HCT116 (cell line): ENCODE measurements around the gene NEK8.

Source experiments
- ELF1 ChIP-seq: IDR thresholded peaks from 2 replicates; pipeline ENCODE4 v1.6.1; 2012; ENCODE audit warnings: low read depth, borderline replicate concordance
- EZH2 ChIP-seq: fragments of 200-600 bp; sonication (generic); IDR thresholded peaks from 2 replicates; pipeline ENCODE4 v1.6.1; 2017; ENCODE audit warnings: antibody characterized with exemption, mixed run types
- JUND ChIP-seq: IDR thresholded peaks from 2 replicates; pipeline ENCODE4 v1.6.1; 2012
- POLR2A ChIP-seq: IDR thresholded peaks from 2 replicates; pipeline ENCODE4 v1.7.0; 2011; ENCODE audit warnings: borderline replicate concordance; ENCODE audit not compliant: insufficient read depth, insufficient read length; ENCODE audit errors: extremely low read depth
- RAD21 ChIP-seq: IDR thresholded peaks from 2 replicates; pipeline ENCODE4 v1.6.1; 2012; ENCODE audit warnings: low read depth, mild to moderate bottlenecking
- SP1 ChIP-seq: IDR thresholded peaks from 2 replicates; pipeline ENCODE4 v1.6.1; 2012; ENCODE audit warnings: low read depth
- TCF7L2 ChIP-seq: IDR thresholded peaks from 2 replicates; pipeline ENCODE4 v1.7.0; 2011; ENCODE audit warnings: borderline replicate concordance, inconsistent platforms; ENCODE audit not compliant: insufficient read depth, insufficient read length; ENCODE audit errors: extremely low read depth
- YY1 ChIP-seq: IDR thresholded peaks from 2 replicates; pipeline ENCODE4 v1.6.1; 2011; ENCODE audit warnings: low read length, low read depth, moderate library complexity, mild to moderate bottlenecking; ENCODE audit not compliant: insufficient replicate concordance; ENCODE audit errors: extremely low read depth
- ZFX ChIP-seq: fragments of 450-650 bp; IDR thresholded peaks from 2 replicates; pipeline ENCODE4 v1.6.1; 2017
- TF ChIP-seq, protein P1 (sequence below), 3 experiments: fragments of 200-600 bp in 1 of 3; sonication (generic) in 1 of 3; IDR thresholded peaks in 2 of 3; conservative IDR thresholded peaks in 1 of 3; 2 replicates each; pipeline ENCODE4 v1.5.1; 2012 to 2017; ENCODE audit warnings: low read depth in 2 of 3, low read length in 2 of 3, antibody characterized with exemption in 1 of 3, borderline replicate concordance in 1 of 3, control low read depth in 1 of 3, mild to moderate bottlenecking in 1 of 3, mixed read lengths in 1 of 3, mixed run types in 1 of 3, moderate library complexity in 1 of 3; ENCODE audit not compliant: insufficient read depth in 1 of 3
- TF ChIP-seq, protein P2 (sequence below): IDR thresholded peaks from 2 replicates; pipeline ENCODE4 v1.6.1; 2011; ENCODE audit warnings: mild to moderate bottlenecking, low read length, moderate library complexity; ENCODE audit not compliant: insufficient replicate concordance; ENCODE audit errors: extremely low read depth
- TF ChIP-seq, protein P3 (sequence below): IDR thresholded peaks from 2 replicates; pipeline ENCODE4 v1.6.1; 2012

DNA sequence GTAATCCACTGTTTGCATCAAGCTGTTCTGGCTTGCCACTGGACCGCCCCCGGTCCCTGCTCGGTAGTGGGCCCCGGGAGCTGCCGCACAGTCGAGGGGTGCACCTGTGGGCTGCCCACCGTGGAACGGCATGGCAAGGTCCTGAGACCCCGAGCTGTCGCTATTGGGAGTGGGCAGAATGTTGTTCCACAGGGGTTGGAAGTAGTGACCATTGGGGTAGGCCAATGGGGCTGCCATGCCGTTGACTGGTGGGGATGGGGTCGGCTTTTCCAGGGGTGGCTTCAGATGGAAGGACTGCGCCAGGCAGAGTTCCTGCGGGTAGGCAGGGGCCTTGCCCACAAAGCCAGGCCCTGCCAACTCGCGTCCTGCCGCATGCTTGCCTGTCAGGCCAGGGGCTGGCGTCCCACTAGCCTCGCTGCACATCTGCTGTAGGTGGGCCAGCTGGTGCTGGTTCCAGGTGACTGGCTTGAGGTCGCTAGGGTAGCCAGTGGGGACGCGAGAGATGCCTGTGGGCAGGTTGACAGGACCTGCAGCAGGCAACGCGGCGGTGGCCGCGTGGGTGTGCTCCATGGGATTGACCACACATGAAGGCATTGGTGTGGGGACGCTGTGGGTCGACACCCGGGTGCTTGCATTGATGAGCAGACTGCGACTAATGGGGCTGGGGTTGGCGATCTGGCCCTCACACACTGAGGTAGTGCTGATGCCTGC is 30.0 kb downstream of the NEK8 start:
- TF ChIP-seq, protein P1, sequence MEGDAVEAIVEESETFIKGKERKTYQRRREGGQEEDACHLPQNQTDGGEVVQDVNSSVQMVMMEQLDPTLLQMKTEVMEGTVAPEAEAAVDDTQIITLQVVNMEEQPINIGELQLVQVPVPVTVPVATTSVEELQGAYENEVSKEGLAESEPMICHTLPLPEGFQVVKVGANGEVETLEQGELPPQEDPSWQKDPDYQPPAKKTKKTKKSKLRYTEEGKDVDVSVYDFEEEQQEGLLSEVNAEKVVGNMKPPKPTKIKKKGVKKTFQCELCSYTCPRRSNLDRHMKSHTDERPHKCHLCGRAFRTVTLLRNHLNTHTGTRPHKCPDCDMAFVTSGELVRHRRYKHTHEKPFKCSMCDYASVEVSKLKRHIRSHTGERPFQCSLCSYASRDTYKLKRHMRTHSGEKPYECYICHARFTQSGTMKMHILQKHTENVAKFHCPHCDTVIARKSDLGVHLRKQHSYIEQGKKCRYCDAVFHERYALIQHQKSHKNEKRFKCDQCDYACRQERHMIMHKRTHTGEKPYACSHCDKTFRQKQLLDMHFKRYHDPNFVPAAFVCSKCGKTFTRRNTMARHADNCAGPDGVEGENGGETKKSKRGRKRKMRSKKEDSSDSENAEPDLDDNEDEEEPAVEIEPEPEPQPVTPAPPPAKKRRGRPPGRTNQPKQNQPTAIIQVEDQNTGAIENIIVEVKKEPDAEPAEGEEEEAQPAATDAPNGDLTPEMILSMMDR (IDR thresholded peaks at IDR 0.05 in 2 of 3, conservative IDR thresholded peaks at IDR 0.05 in 1 of 3; ENCODE audit: borderline replicate concordance in 1 of 3, insufficient read depth in 1 of 3, low read depth in 2 of 3, low read length in 2 of 3), result no peak
- TF ChIP-seq YY1 (no peak), POLR2A (no peak), SP1 (no peak), JUND (no peak), ZFX (no peak), ELF1 (no peak), EZH2 (no peak), TCF7L2 (no peak), RAD21 (no peak)
- TF ChIP-seq, protein P2, sequence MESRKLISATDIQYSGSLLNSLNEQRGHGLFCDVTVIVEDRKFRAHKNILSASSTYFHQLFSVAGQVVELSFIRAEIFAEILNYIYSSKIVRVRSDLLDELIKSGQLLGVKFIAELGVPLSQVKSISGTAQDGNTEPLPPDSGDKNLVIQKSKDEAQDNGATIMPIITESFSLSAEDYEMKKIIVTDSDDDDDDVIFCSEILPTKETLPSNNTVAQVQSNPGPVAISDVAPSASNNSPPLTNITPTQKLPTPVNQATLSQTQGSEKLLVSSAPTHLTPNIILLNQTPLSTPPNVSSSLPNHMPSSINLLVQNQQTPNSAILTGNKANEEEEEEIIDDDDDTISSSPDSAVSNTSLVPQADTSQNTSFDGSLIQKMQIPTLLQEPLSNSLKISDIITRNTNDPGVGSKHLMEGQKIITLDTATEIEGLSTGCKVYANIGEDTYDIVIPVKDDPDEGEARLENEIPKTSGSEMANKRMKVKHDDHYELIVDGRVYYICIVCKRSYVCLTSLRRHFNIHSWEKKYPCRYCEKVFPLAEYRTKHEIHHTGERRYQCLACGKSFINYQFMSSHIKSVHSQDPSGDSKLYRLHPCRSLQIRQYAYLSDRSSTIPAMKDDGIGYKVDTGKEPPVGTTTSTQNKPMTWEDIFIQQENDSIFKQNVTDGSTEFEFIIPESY, result no peak
- TF ChIP-seq, protein P3, sequence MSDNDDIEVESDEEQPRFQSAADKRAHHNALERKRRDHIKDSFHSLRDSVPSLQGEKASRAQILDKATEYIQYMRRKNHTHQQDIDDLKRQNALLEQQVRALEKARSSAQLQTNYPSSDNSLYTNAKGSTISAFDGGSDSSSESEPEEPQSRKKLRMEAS, result no peak
